ENCODE results near the gene GAS2. TPM values are rescaled to one million over a fixed set of nuclear protein-coding genes. Genes with fewer than 3 reads are reported as not detected.

GAS2 gene
- total RNA-seq, 1 donor from 2014 or later, result 3.2 TPM

DNA sequence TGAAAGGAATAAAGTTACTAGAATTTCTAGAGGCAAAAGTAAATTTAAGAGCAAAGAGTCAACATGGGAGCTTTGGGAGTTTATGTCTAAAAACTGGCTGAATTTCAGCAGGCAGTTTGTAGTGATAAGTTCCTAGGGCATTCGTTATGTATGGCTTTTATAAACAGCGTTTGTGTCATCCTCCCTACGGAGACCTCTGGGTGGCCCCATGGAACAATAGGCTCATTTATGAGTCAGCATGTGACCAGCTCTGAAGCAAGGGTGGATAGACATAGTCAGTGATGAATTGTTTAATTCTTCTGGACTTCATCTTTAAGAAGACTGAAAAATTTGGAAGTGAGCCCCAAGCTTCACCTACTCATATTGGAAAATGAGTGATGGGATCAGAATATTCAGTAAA, 126.1 kb downstream of the GAS2 start:
- H3K27me3 ChIP-seq, result no peaks in the 10 kb centered on the region
- no peaks in the 10 kb centered on the region for H3K4me1 ChIP-seq
- no peaks in the 10 kb centered on the region for H3K36me3 ChIP-seq
- H3K4me3 ChIP-seq, result no peak overlapping the region
- DNase-seq (ENCODE audit: extremely low spot score in 2 of 2), result no peak
- no peak overlapping the region for H3K27ac ChIP-seq
- no peaks in the 10 kb centered on the region for H3K9me3 ChIP-seq
- intact Hi-C loops (cut with DNase I), result no loop called here
- TF ChIP-seq, protein P1, sequence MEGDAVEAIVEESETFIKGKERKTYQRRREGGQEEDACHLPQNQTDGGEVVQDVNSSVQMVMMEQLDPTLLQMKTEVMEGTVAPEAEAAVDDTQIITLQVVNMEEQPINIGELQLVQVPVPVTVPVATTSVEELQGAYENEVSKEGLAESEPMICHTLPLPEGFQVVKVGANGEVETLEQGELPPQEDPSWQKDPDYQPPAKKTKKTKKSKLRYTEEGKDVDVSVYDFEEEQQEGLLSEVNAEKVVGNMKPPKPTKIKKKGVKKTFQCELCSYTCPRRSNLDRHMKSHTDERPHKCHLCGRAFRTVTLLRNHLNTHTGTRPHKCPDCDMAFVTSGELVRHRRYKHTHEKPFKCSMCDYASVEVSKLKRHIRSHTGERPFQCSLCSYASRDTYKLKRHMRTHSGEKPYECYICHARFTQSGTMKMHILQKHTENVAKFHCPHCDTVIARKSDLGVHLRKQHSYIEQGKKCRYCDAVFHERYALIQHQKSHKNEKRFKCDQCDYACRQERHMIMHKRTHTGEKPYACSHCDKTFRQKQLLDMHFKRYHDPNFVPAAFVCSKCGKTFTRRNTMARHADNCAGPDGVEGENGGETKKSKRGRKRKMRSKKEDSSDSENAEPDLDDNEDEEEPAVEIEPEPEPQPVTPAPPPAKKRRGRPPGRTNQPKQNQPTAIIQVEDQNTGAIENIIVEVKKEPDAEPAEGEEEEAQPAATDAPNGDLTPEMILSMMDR (IDR thresholded peaks at IDR 0.05), result no peak
- TF ChIP-seq POLR2AphosphoS5 (IDR thresholded peaks at IDR 0.05; ENCODE audit: insufficient read depth in 1 of 2, low read depth in 1 of 2), result no peak
- TF ChIP-seq POLR2A (IDR thresholded peaks at IDR 0.05), result no peak

DNA sequence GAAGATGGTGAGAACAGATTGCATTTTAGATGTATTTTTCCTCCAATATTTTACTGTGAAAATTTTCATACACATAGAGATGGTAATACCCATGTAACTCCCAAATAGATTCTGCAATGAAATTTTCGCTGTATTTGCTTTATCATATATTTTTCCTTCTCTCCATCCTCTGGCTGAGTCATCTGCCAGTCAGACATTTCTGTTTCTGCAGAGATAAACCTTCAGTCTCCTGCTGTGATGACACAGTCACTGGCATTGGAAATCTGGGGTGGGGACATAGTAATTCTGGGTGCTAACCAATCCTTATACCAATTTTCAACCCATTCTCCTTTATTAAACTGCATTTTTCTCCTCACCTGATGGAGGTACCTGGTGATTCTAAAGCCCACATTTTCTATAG, 129.5 kb downstream of the GAS2 start:
- DNase-seq (ENCODE audit: extremely low spot score in 2 of 2), result no peak
- Histone ChIP-seq H3K4me1 (no peaks in the 10 kb centered on the region), H3K9me3 (no peaks in the 10 kb centered on the region), H3K27ac (no peak overlapping the region), H3K36me3 (no peaks in the 10 kb centered on the region), H3K4me3 (no peak overlapping the region), H3K27me3 (no peaks in the 10 kb centered on the region)
- TF ChIP-seq, protein P1 (IDR thresholded peaks at IDR 0.05), result no peak
- TF ChIP-seq POLR2A (IDR thresholded peaks at IDR 0.05) (no peak), POLR2AphosphoS5 (IDR thresholded peaks at IDR 0.05; ENCODE audit: insufficient read depth in 1 of 2, low read depth in 1 of 2) (no peak)
- intact Hi-C loops (cut with DNase I), result no loop called here

DNA sequence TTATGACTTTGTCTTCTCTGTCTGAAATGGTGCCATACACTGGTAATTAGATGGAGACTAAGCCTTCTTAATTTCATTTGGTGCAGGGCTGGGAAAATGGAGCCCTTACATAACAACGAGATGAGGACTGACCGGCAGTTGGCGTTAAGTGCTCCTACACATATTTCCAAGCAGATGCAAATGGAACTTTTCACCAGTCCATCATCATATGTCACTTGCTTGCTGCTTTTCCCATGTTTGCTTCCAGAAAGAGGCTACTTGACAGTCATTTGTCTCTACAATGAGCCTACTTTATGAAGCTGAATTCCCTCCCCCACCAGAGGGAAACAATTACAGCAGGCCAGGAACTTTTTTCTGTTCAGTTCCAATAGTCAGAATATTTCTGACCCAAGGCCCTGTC, 130.6 kb downstream of the GAS2 start:
- DNase-seq (ENCODE audit: extremely low spot score in 2 of 2), result no peak
- TF ChIP-seq, protein P1 (IDR thresholded peaks at IDR 0.05), result no peak
- TF ChIP-seq POLR2A (IDR thresholded peaks at IDR 0.05) (no peak), POLR2AphosphoS5 (IDR thresholded peaks at IDR 0.05; ENCODE audit: insufficient read depth in 1 of 2, low read depth in 1 of 2) (no peak)
- Histone ChIP-seq H3K36me3 (no peaks in the 10 kb centered on the region), H3K9me3 (no peaks in the 10 kb centered on the region), H3K4me1 (no peaks in the 10 kb centered on the region), H3K4me3 (no peak overlapping the region), H3K27me3 (no peaks in the 10 kb centered on the region), H3K27ac (no peak overlapping the region)
- intact Hi-C loops (cut with DNase I), result no loop called here

DNA sequence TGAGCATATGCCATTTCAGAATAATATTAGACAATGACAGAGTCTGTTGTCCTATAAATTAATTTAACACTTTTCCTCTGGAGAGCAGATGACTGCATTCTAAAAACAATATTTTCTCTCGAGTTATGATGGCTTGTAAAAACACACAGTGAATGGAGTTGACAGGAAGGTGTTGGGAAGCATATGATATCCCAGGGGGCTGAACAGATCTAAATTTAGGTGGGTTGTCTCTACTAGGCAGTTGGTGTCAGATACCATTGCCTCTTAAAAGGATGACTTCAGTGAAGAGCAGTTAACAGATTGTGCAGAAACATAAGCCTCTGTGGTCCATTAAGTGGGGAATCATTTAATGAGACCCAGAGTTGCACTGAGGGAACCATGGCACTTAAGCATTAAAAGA, 132.5 kb downstream of the GAS2 start:
- Histone ChIP-seq H3K9me3 (no peaks in the 10 kb centered on the region), H3K36me3 (no peaks in the 10 kb centered on the region), H3K27ac (no peak overlapping the region), H3K4me3 (no peak overlapping the region), H3K4me1 (no peaks in the 10 kb centered on the region), H3K27me3 (no peaks in the 10 kb centered on the region)
- DNase-seq (ENCODE audit: extremely low spot score in 2 of 2), result no peak
- intact Hi-C loops (cut with DNase I), result no loop called here
- TF ChIP-seq, protein P1 (IDR thresholded peaks at IDR 0.05), result no peak

DNA sequence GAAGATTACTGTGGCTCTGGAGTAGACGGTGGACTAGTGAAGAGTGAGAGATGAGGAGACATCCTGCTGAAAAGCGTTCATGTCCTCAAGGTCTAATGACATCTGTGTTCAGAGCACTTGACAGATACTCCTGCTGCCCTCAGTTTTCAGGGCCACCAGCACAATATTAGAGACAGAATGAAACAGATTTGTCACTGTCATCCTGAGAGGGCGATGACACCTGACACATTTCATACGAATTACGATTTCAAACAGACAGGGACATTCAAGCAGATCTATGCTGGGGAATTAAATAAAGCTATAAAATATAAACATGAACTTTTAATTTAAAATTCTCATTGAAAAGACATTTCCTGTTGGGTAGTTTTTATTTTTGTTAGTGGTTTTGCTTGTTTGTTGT, 134.1 kb downstream of the GAS2 start:
- H3K36me3 ChIP-seq, result no peaks in the 10 kb centered on the region
- TF ChIP-seq POLR2AphosphoS5 (IDR thresholded peaks at IDR 0.05; ENCODE audit: insufficient read depth in 1 of 2, low read depth in 1 of 2), result no peak
- TF ChIP-seq POLR2A (IDR thresholded peaks at IDR 0.05), result no peak
- TF ChIP-seq, protein P1 (IDR thresholded peaks at IDR 0.05), result no peak
- H3K4me3 ChIP-seq, result no peak overlapping the region
- H3K4me1 ChIP-seq, result no peaks in the 10 kb centered on the region
- DNase-seq (ENCODE audit: extremely low spot score in 2 of 2), result no peak
- no peaks in the 10 kb centered on the region for H3K27me3 ChIP-seq
- intact Hi-C loops (cut with DNase I), result no loop called here
- H3K9me3 ChIP-seq, result no peaks in the 10 kb centered on the region
- no peak overlapping the region for H3K27ac ChIP-seq
